Measurements from ENCODE around the gene PDP2. TPM values are rescaled to one million over a fixed set of nuclear protein-coding genes. Genes with fewer than 3 reads are reported as not detected.

PDP2 gene
- total RNA-seq, 4 donors from 2014 or later = 17.9 to 48.2 (median 20.5) TPM

- TF ChIP-seq CTCF (IDR thresholded peaks at IDR 0.05) = no peak
- no peak for DNase-seq (ENCODE audit: low spot score)
- no peak for ATAC-seq (ENCODE audit: low FRiP score)
Observed at GRCh38 chr16:66889622-66890021, 9.3 kb downstream of the PDP2 start.

DNA sequence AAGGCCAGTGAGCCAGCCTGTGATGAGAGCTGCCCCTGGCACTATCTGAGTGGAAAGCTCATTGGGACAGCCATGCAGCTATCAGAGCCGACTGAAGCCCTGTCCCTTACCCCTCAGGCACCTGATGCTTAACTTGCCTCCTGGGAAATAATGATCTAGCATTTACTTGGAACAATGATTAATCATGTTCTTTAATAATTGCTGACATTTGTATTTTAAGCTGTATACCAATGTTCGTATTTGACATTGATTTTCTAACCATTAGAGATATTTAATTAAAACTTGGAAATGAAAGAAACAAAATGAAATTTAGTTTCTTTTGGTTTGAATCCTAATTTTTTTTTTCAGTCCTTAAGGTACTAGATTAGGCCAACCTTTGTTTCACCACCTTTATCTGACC, 10.5 kb downstream of the PDP2 start:
- TF ChIP-seq CTCF (IDR thresholded peaks at IDR 0.05) = no peak
- ATAC-seq (ENCODE audit: low FRiP score) (no peak), DNase-seq (ENCODE audit: low spot score) (no peak)

GRCh38 chr16:66891360-66891759, 11.0 kb downstream of the PDP2 start:
- no peak for TF ChIP-seq CTCF (IDR thresholded peaks at IDR 0.05)
- DNase-seq (ENCODE audit: low spot score) (no peak), ATAC-seq (ENCODE audit: low FRiP score) (no peak)

DNA sequence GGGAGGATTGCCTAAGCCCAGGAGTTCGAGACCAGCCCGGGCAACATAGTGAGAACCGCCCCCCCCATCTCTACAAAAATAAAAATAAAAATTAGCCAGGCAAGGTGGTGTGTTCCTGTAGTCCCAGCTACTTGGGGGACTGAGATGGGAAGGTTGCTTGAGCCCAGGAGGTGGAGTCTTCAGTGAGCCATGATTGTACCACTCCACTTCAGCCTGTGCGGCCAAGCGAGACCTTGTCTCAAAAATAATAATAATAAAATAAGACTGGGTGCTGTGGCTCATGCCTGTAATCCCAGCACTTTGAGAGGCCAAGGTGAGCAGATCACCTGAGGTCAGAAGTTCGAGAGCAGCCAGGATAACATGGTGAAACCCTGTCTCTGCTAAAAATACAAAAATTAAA, 11.5 kb downstream of the PDP2 start:
- no peak for TF ChIP-seq CTCF (IDR thresholded peaks at IDR 0.05)
- DNase-seq (ENCODE audit: low spot score) = no peak
- no peak for ATAC-seq (ENCODE audit: low FRiP score)

GRCh38 chr16:66894055-66894454, 13.7 kb downstream of the PDP2 start:
- DNase-seq (ENCODE audit: low spot score) (no peak), ATAC-seq (ENCODE audit: low FRiP score) (no peak)
- TF ChIP-seq CTCF (IDR thresholded peaks at IDR 0.05) = no peak

DNA sequence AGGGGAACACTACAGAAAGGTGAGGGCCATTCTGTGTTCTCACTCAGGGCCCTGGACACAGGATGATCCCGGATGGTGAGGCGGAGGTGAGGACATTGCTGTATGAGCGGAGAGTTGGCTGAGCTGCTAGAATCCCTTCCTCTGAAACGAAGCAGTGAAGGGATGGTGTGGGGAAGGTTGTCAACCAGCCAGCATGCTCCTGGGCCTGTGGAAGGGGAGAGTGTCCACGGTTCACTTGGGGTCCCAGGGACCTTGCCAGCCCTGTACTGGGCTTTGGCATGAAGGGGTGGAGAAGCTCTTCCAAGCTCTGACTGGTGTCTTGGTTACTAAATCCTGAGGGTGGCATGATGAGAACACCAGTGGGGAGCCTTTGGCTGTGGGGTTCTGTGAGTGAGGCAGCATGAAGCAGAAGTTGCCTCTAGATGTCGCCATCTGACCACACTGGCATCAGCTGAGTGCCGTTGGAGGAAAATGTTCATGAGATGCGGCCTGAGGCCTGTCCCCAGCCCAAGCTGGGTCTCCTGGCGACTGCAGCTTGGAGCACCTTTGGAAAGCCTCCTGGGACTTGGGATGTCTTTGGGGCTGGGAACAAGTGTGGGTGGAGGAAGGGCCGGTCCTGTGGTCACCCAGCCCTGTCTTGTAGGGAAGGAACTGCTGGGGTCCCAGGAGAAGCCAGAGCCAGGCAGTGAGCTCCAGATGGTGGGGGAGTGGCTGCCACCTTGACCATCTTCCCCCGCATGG, 14.8 kb downstream of the PDP2 start:
- TF ChIP-seq CTCF (IDR thresholded peaks at IDR 0.05) = no peak
- no peak for DNase-seq (ENCODE audit: low spot score)
- ATAC-seq (ENCODE audit: low FRiP score) = peak; percentile 46

GRCh38 chr16:66895689-66895979, 15.3 kb downstream of the PDP2 start:
- ATAC-seq (ENCODE audit: low FRiP score) (no peak), DNase-seq (ENCODE audit: low spot score) (no peak)
- TF ChIP-seq CTCF (IDR thresholded peaks at IDR 0.05) = no peak

Measured in omental fat pad (tissue), 4 donors.